Measurements from ENCODE around the gene SKOR1. TPM values are rescaled to one million over a fixed set of nuclear protein-coding genes. Genes with fewer than 3 reads are reported as not detected.

The SKOR1 gene
- total RNA-seq, 6 experiments from 2014 or later = 0.05 to 0.21 (median 0.09) TPM; not detected in 1

DNA sequence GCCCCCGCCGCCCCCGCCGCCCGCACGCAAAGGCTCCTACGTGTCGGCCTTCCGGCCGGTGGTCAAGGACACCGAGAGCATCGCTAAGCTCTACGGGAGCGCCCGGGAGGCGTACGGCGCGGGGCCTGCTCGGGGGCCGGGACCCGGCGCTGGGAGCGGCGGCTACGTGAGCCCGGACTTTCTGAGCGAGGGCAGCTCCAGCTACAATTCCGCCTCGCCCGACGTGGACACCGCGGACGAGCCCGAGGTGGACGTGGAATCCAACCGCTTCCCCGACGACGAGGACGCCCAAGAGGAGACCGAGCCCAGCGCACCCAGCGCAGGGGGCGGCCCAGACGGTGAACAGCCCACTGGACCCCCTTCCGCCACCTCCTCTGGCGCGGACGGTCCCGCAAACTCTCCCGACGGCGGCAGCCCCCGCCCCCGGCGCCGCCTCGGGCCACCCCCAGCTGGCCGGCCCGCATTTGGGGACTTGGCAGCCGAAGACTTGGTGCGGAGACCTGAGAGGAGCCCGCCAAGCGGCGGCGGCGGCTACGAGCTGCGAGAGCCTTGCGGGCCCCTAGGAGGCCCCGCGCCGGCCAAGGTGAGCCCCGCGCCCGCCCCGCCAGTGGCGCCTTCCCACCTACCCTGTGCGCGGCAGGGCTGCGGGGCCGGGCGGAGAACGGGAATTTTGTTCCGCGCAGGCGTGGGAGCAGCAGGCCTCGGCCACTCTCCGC lies 2.4 kb downstream of the SKOR1 start:
- peaks cover 30 to 49% of the 10 kb centered on the region in 2 donors for H3K27me3 ChIP-seq
- peaks cover 0 to 32% (median under 1%) of the 10 kb centered on the region in 4 donors for H3K4me1 ChIP-seq
- no peaks in the 10 kb centered on the region for H3K36me3 ChIP-seq
- peak in 1 of 3 donors; percentile 52 for DNase-seq
- no peak overlapping the region for H3K4me3 ChIP-seq
- intact Hi-C loops (cut with DNase I) = no loop called here
- no peak overlapping the region for H3K27ac ChIP-seq
- 5% methylated on average over 8 of the region's 91 CpGs for WGBS (ENCODE audit: insufficient coverage, low coverage, low lambda C conversion rate, missing lambda C conversion rate)
- no peaks in the 10 kb centered on the region for H3K9me3 ChIP-seq
- no peak for TF ChIP-seq POLR2A (IDR thresholded peaks at IDR 0.05)
- TF ChIP-seq, protein P1, sequence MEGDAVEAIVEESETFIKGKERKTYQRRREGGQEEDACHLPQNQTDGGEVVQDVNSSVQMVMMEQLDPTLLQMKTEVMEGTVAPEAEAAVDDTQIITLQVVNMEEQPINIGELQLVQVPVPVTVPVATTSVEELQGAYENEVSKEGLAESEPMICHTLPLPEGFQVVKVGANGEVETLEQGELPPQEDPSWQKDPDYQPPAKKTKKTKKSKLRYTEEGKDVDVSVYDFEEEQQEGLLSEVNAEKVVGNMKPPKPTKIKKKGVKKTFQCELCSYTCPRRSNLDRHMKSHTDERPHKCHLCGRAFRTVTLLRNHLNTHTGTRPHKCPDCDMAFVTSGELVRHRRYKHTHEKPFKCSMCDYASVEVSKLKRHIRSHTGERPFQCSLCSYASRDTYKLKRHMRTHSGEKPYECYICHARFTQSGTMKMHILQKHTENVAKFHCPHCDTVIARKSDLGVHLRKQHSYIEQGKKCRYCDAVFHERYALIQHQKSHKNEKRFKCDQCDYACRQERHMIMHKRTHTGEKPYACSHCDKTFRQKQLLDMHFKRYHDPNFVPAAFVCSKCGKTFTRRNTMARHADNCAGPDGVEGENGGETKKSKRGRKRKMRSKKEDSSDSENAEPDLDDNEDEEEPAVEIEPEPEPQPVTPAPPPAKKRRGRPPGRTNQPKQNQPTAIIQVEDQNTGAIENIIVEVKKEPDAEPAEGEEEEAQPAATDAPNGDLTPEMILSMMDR (IDR thresholded peaks at IDR 0.05) = no peak
- ATAC-seq = no peak

DNA sequence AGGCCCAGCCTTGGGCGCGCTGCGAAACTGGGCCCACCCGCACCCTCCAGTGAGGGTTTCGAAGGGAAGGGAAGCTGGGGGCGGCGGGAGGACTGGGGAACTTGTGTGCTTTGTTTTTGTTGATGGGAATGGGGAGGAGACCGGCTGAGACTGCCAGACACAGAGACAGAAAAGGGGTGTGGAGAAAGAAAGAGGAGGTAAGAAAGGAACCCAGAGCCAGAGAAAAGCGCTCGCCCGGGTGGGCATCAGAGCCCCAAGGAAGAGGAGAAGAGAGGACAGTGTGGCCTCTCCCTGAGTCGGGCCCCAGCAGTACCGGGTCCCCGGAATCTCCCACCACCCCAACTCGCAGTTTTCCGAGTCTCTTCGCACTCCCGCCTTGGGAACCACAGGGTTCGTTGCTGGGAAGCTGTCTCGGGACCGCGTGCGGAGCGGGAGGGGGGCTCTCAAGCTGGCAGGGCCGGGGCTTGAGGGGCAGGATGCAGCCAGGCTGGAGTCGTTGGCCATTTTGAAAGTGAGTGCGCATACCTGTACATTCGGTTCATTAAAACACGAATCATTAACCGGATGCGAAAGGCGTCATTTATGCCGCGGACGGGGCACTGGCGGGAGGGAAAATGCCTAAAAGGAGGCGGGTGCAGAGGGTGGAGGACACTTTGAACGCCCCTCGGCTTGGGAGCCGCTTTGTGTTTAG lies 3.1 kb downstream of the SKOR1 start:
- Histone ChIP-seq H3K9me3 (no peaks in the 10 kb centered on the region), H3K4me1 (peaks cover 0 to 39% (median 4%) of the 10 kb centered on the region in 4 donors), H3K36me3 (no peaks in the 10 kb centered on the region), H3K27me3 (peaks cover 29 to 48% of the 10 kb centered on the region in 2 donors), H3K4me3 (no peak overlapping the region), H3K27ac (no peak overlapping the region)
- DNase-seq (no peak), ATAC-seq (no peak)
- TF ChIP-seq POLR2A (IDR thresholded peaks at IDR 0.05) = no peak
- TF ChIP-seq, protein P1 (IDR thresholded peaks at IDR 0.05) = no peak
- intact Hi-C loops (cut with DNase I) = no loop called here
- WGBS (ENCODE audit: insufficient coverage, low coverage, low lambda C conversion rate, missing lambda C conversion rate) = 6% methylated on average over 33 of the region's 40 CpGs

DNA sequence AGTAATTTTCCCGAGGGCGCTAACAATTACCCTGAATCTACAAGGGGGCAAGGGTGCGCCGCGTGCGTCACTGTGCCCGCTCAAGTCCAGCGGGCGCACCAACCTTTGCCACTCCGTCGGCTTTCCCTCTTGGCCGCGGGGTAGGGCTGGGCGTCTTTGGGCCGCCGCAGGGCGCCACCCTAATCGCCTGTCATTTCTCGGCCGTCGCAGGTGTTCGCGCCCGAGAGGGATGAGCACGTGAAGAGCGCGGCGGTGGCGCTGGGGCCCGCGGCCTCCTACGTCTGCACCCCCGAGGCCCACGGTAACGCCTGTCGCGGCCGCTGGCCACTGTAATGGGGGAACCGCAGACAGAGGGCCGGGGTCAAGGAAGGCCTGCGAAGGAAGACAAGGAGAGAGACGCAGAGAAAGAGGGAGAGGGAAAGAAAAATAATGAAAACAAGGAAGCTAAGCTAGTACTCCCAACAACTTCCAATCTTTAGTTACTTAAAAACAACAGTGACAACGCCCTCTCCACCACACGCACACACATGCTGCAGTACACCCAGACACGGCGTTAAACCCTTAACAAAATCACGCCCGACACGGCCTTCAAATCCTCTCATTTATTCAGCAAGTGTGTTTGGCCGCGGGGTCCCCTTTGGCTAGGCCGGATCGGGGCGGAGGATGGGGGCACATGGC lies 3.8 kb downstream of the SKOR1 start:
- H3K4me1 ChIP-seq = peaks cover 0 to 46% (median 7%) of the 10 kb centered on the region in 4 donors
- DNase-seq (no peak), ATAC-seq (no peak)
- TF ChIP-seq POLR2A (IDR thresholded peaks at IDR 0.05) = no peak
- TF ChIP-seq, protein P1 (IDR thresholded peaks at IDR 0.05) = no peak
- no peak overlapping the region for H3K27ac ChIP-seq
- 6% methylated on average over 29 of the region's 54 CpGs for WGBS (ENCODE audit: insufficient coverage, low coverage, low lambda C conversion rate, missing lambda C conversion rate)
- intact Hi-C loops (cut with DNase I) = no loop called here
- H3K27me3 ChIP-seq = peaks cover 29 to 53% of the 10 kb centered on the region in 2 donors
- no peaks in the 10 kb centered on the region for H3K36me3 ChIP-seq
- no peaks in the 10 kb centered on the region for H3K9me3 ChIP-seq
- no peak overlapping the region for H3K4me3 ChIP-seq

DNA sequence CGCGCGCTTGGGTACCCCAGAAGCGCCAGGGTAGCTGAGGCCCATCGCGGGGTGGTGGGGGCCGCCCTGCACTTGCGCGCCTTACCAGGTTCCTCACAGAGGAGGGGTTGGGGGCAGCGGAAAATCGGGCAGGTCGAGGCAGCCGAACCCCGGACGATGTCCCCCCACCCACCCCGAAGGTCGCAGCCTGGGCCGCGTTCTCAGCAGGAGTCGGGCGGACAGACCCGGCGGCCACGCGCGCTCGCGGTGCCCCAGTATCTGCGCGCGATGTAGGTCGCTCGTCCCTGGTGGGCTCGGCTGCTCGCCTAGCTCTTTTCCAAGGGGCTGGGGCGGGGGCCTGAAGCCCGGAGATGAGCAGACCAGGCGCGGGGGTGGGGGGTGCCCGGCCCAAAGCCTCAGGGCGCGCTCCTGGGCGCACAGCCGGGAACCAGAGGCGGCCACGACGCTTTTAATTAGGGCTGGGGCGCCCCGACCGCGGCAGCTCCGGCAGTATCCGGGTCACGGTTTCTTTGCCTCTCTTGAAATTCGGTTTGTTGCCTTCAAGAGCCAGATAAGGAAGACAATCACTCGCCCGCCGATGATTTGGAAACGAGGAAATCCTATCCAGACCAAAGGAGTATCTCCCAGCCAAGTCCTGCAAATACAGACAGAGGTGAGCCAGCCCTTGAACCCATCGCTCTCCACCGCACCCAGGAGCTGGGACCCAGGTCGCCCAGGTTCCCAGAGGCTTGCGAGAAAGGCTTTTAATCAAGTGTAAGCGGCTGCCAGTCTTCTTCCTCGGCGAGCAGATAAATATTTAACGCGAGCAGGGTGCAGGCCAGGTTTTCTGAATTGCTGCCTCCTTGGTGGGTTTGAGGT lies 4.6 kb downstream of the SKOR1 start:
- intact Hi-C loops (cut with DNase I) = loop anchor here in 1 of 2 donors (10.0 kb wide), 2 partner anchors 325 to 365 kb away; no protein-coding TSS in a partner anchor
- TF ChIP-seq, protein P1 (IDR thresholded peaks at IDR 0.05) = no peak
- ATAC-seq (no peak), DNase-seq (no peak)
- Histone ChIP-seq H3K4me1 (peaks cover 0 to 54% (median 11%) of the 10 kb centered on the region in 4 donors), H3K4me3 (no peak overlapping the region), H3K9me3 (no peaks in the 10 kb centered on the region), H3K27ac (no peak overlapping the region), H3K27me3 (peaks cover 24 to 51% of the 10 kb centered on the region in 2 donors), H3K36me3 (no peaks in the 10 kb centered on the region)
- 25% methylated on average over 10 of the region's 68 CpGs for WGBS (ENCODE audit: insufficient coverage, low coverage, low lambda C conversion rate, missing lambda C conversion rate)
